SK-N-SH (cell line): ENCODE data around the gene TICAM1. TPM values are rescaled to one million over a fixed set of nuclear protein-coding genes. Genes with fewer than 3 reads are reported as not detected.

Experiments used
- CTCF ChIA-PET: fragments of 300-600, 350-600 bp; formaldehyde crosslinking; extraction: SDS; loops from one replicate; lab custom pipeline; 2021; lab: Yijun Ruan, JAX
- POLR2A ChIA-PET: fragments of 350-600 bp; sonication (Branson Sonifier 250); formaldehyde crosslinking; extraction: SDS; loops from one replicate; lab custom pipeline; 2020; ENCODE audit warnings: antibody characterized with exemption, inconsistent platforms; lab: Yijun Ruan, JAX
- DNase-seq: peaks from one replicate; pipeline ENCODE4 v3.0.0; 2012
- H2AFZ ChIP-seq: fragments of 200-600 bp; sonication (generic); 2 replicates; pipeline ENCODE4 v1.8.1; 2016; ENCODE audit warnings: antibody characterized with exemption, mild to moderate bottlenecking, low read depth
- H3F3A ChIP-seq: fragments of 200-600 bp; sonication (generic); replicated peaks from 2 replicates; pipeline ENCODE3; 2016; ENCODE audit warnings: antibody characterized with exemption, mild to moderate bottlenecking; ENCODE audit not compliant: insufficient read depth
- H3K27ac ChIP-seq, 2 experiments: fragments of 200-500 bp in 1 of 2; fragments of 200-600 bp in 1 of 2; sonication (Bioruptor generic) in 1 of 2; sonication (generic), shearing (Covaris generic) in 1 of 2; 2 replicates each; pipeline versions ENCODE4 v1.5.1 to v1.6.1; 2014 to 2016; ENCODE audit warnings: low read depth in 2 of 2, inconsistent platforms in 1 of 2, low read length in 1 of 2, mild to moderate bottlenecking in 1 of 2, mixed read lengths in 1 of 2
- H3K27me3 ChIP-seq: fragments of 200-600 bp; sonication (generic), shearing (Covaris generic); 2 replicates; pipeline ENCODE4 v1.6.1; 2016; ENCODE audit warnings: mixed run types; ENCODE audit not compliant: insufficient read depth
- H3K36me3 ChIP-seq, 2 experiments: fragments of 200-500 bp in 1 of 2; fragments of 200-600 bp in 1 of 2; sonication (Bioruptor generic) in 1 of 2; sonication (generic) in 1 of 2; replicated peaks in 1 of 2; 2 replicates each; pipeline versions ENCODE3 to v1.5.1; 2014 to 2016; ENCODE audit warnings: low read length in 1 of 2, mild to moderate bottlenecking in 1 of 2; ENCODE audit not compliant: insufficient read depth in 2 of 2, control insufficient read depth in 1 of 2
- H3K4me1 ChIP-seq, 2 experiments: fragments of 200-500 bp in 1 of 2; fragments of 200-600 bp in 1 of 2; sonication (Bioruptor generic) in 1 of 2; sonication (generic), shearing (Covaris generic) in 1 of 2; 2 replicates each; pipeline versions ENCODE4 v1.5.1 to v1.6.1; 2014 to 2016; ENCODE audit warnings: low read depth in 1 of 2, low read length in 1 of 2, mixed run types in 1 of 2; ENCODE audit not compliant: insufficient read depth in 2 of 2, control insufficient read depth in 1 of 2
- H3K4me2 ChIP-seq: fragments of 200-600 bp; sonication (generic), shearing (Covaris generic); 2 replicates; pipeline ENCODE4 v1.6.1; 2017; ENCODE audit warnings: mixed run types
- H3K4me3 ChIP-seq, 2 experiments: fragments of 200-500 bp in 1 of 2; fragments of 200-600 bp in 1 of 2; sonication (Bioruptor generic) in 1 of 2; sonication (generic), shearing (Covaris generic) in 1 of 2; 2 replicates each; pipeline versions ENCODE4 v1.5.1 to v1.8.1; 2014 to 2016; ENCODE audit warnings: low read depth in 2 of 2, inconsistent platforms in 1 of 2, low read length in 1 of 2, mild to moderate bottlenecking in 1 of 2, mixed read lengths in 1 of 2, moderate library complexity in 1 of 2
- H3K79me2 ChIP-seq: fragments of 200-600 bp; sonication (generic); 2 replicates; pipeline ENCODE4 v1.8.1; 2017; ENCODE audit warnings: mild to moderate bottlenecking; ENCODE audit not compliant: insufficient read depth
- H3K9ac ChIP-seq: fragments of 200-600 bp; sonication (generic); 2 replicates; pipeline ENCODE4 v1.6.1; 2017; ENCODE audit warnings: mixed run types
- H3K9me2 ChIP-seq: fragments of 200-600 bp; sonication (generic); 2 replicates; pipeline ENCODE4 v1.6.1; 2017; ENCODE audit warnings: mixed run types
- H3K9me3 ChIP-seq: fragments of 200-600 bp; sonication (generic); 2 replicates; pipeline ENCODE4 v1.6.1; 2017; ENCODE audit warnings: mixed run types, mild to moderate bottlenecking, moderate library complexity
- H4K20me1 ChIP-seq: fragments of 200-600 bp; sonication (generic); 2 replicates; pipeline ENCODE4 v1.6.1; 2017; ENCODE audit warnings: mild to moderate bottlenecking, mixed run types; ENCODE audit not compliant: insufficient read depth
- CHD2 ChIP-seq: fragments of 150-350 bp; IDR thresholded peaks from 2 replicates; pipeline ENCODE4 v1.6.1; 2018; ENCODE audit warnings: low read length; ENCODE audit not compliant: partially characterized antibody
- ELF1 ChIP-seq: IDR thresholded peaks from 2 replicates; pipeline ENCODE4 v1.4.0; 2012
- EP300 ChIP-seq, 2 experiments: IDR thresholded peaks; 2 replicates each; pipeline versions ENCODE4 v1.4.0 to v1.6.1; 2012; ENCODE audit warnings: borderline replicate concordance in 1 of 2, low read depth in 1 of 2, low read length in 1 of 2
- FOXJ3 ChIP-seq: sonication (generic); formaldehyde crosslinking; IDR thresholded peaks from 2 replicates; pipeline ENCODE4 v1.5.1; 2020; ENCODE audit warnings: mild to moderate bottlenecking, missing genetic modification reagents
- FOXM1 ChIP-seq: IDR thresholded peaks from 2 replicates; pipeline ENCODE4 v1.4.0; 2012; ENCODE audit warnings: low read depth, mild to moderate bottlenecking
- GABPA ChIP-seq: IDR thresholded peaks from 2 replicates; pipeline ENCODE4 v1.4.0; 2012; ENCODE audit warnings: low read depth, mild to moderate bottlenecking
- IRF3 ChIP-seq: fragments of 150-350 bp; IDR thresholded peaks from 2 replicates; pipeline ENCODE4 v1.6.1; 2016; ENCODE audit warnings: mild to moderate bottlenecking, low read depth, low read length
- MAX ChIP-seq: IDR thresholded peaks from 2 replicates; pipeline ENCODE4 v1.4.0; 2012; ENCODE audit warnings: low read depth
- MEF2A ChIP-seq: IDR thresholded peaks from 2 replicates; pipeline ENCODE4 v1.4.0; 2012; ENCODE audit warnings: low read depth, borderline replicate concordance
- POLR2AphosphoS5 ChIP-seq: IDR thresholded peaks from 2 replicates; pipeline ENCODE4 v1.6.1; 2012; ENCODE audit warnings: low read depth, low read length
- TCF12 ChIP-seq: IDR thresholded peaks from 2 replicates; pipeline ENCODE4 v1.4.0; 2012
- WGBS: methylation state at CpG from one replicate; pipeline ENCODE4 v1.1.6; 2017; ENCODE audit warnings: low lambda C conversion rate; 5-methylcytosine and 5-hydroxymethylcytosine counted together
- polyA plus RNA-seq, 3 experiments: library from polyadenylated mRNA; depleted of rRNA; stranded (reverse); fragments of >200 nt; gene quantifications; 2 replicates each; pipeline ENCODE4 v1.2.3, GENCODE V29; 2012
- TF ChIP-seq, protein P1 (sequence below): IDR thresholded peaks from 2 replicates; pipeline ENCODE4 v1.4.0; 2012; ENCODE audit warnings: low read depth, borderline replicate concordance

Gene TICAM1
- polyA plus RNA-seq, 1 of the 3 experiments (the other 2 are of a cell fraction): 2.7 TPM

DNA sequence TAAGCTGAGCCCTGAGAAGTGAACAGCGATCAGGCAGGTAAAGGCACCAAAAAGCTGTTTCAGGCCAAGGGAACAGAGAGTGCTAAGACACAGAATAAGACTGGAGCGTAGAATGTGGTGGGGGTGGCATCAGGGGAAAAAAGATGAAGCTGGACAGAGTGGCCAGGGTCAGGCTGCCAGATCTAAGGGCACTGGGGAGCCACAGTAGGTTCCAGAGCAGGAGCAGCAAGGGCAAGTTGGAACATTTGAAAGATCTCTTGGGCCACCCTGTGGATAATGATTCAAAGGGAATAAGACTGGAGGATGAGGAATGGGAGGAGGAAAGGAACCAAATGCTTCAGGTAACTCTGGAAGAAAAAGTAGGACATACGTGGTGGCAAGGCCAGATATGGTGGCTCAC lies 42.4 kb upstream of the TICAM1 start (continued):
- TF ChIP-seq POLR2AphosphoS5 (no peak), ELF1 (no peak)

GRCh38 chr19:4871711-4872110 lies 40.2 kb upstream of the TICAM1 start:
- no peak overlapping the region for H3K9ac ChIP-seq
- no peak for DNase-seq
- H2AFZ ChIP-seq: 0 out of 2 replicates have a peak overlapping the region, but pooled peaks have one; percentile 22
- POLR2A ChIA-PET: no interaction called here
- H3K9me2 ChIP-seq: no peaks in the 10 kb centered on the region
- H3K79me2 ChIP-seq: peaks cover 8% of the 10 kb centered on the region
- 0 out of 2 replicates have a peak, but pooled peaks cover under 1% of the 10 kb centered on the region for H4K20me1 ChIP-seq
- no peak for TF ChIP-seq TCF12
- TF ChIP-seq GABPA: no peak
- TF ChIP-seq MAX: no peak
- TF ChIP-seq IRF3: no peak
- TF ChIP-seq MEF2A: no peak
- TF ChIP-seq FOXJ3: no peak
- TF ChIP-seq POLR2AphosphoS5: no peak
- no peak for TF ChIP-seq FOXM1
- no peak for TF ChIP-seq CHD2
- TF ChIP-seq EP300 (IDR thresholded peaks at IDR 0.05; ENCODE audit: borderline replicate concordance in 1 of 2, low read depth in 1 of 2, low read length in 1 of 2): no peak
- TF ChIP-seq, protein P1, sequence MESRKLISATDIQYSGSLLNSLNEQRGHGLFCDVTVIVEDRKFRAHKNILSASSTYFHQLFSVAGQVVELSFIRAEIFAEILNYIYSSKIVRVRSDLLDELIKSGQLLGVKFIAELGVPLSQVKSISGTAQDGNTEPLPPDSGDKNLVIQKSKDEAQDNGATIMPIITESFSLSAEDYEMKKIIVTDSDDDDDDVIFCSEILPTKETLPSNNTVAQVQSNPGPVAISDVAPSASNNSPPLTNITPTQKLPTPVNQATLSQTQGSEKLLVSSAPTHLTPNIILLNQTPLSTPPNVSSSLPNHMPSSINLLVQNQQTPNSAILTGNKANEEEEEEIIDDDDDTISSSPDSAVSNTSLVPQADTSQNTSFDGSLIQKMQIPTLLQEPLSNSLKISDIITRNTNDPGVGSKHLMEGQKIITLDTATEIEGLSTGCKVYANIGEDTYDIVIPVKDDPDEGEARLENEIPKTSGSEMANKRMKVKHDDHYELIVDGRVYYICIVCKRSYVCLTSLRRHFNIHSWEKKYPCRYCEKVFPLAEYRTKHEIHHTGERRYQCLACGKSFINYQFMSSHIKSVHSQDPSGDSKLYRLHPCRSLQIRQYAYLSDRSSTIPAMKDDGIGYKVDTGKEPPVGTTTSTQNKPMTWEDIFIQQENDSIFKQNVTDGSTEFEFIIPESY: no peak
- no peak overlapping the region for H3K27ac ChIP-seq
- CTCF ChIA-PET: interaction anchor here (0.6 to 8.7 kb wide), 10 partner anchors 14 to 790 kb away, joined by 3 to 121 read pairs (median 10); partner anchors contain the start of gene UHRF1
- H3K4me3 ChIP-seq: no peak overlapping the region
- H3K36me3 ChIP-seq: no peaks in the 10 kb centered on the region
- no peaks in the 10 kb centered on the region for H3K27me3 ChIP-seq
- H3F3A ChIP-seq: peaks cover 32% of the 10 kb centered on the region
- peaks cover under 1 to 2% of the 10 kb centered on the region in 2 experiments; a peak in 1 of 4 replicates for H3K4me1 ChIP-seq
- no peak overlapping the region for H3K4me2 ChIP-seq
- no peaks in the 10 kb centered on the region for H3K9me3 ChIP-seq
- WGBS: 77% methylated on average over 6 of the region's 6 CpGs
